ENCODE data around the gene PCCA.
"Not testable (repeated sequence)": the region's sequence is repeated elsewhere in the genome, so short reads cannot be mapped to it uniquely, and the experiment has no call there.

The PCCA gene

DNA sequence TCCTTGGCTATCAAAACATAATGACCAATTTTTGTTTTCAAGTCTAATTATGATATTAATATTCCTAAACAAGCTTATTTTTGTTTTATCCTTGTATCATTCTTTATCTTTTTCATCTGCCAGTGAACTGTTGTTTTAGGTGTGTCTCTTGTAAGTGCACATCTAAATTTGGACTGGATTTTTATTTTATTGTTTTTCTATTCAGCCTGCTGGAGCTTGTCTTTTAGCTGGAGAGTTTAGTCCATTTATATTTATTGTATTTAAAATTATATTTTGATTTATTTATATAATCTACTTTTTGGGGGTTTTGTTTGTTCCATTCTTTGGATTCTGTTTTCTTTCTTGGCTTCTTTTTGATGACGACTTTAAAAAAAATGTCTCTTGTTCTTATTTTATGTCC is 159.0 kb downstream of the PCCA start:
- no peak for DNase-seq

DNA sequence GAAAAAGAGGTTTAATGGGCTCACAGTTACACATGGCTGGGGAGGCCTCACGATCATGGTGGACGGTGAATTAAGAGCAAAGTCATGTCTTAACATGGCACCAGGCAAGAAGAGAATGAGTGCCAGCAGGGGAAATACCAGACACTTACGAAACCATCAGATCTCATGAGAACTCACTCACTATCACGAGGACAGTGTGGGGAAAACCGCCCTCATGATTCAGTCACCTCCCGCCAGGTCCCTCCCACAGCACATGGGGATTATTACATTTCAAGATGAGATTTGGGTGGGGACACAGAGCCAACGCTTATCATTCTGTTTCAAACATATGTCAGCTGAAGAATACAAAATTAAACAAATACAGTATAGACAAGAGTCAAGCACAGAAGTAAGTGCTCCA is 165.1 kb downstream of the PCCA start:
- DNase-seq, result no peak

DNA sequence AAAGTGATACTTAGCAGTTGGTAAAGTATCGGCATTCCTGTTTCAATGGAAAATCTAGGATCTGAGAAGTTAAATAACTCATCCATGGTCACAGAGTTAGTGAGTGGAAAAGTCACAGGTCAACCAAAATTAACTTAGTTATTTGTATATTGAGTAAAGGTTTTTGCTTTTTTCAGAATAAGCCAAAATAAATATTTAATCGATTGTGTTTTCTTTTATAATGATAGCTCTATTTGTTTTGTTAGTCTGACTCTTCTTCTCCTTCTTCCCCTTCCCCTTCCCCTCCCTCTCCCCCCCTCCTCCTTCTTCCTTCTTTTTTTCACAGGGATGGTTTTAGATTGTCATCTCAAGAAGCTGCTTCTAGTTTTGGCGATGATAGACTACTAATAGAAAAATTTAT is 173.5 kb downstream of the PCCA start:
- no peak for DNase-seq

DNA sequence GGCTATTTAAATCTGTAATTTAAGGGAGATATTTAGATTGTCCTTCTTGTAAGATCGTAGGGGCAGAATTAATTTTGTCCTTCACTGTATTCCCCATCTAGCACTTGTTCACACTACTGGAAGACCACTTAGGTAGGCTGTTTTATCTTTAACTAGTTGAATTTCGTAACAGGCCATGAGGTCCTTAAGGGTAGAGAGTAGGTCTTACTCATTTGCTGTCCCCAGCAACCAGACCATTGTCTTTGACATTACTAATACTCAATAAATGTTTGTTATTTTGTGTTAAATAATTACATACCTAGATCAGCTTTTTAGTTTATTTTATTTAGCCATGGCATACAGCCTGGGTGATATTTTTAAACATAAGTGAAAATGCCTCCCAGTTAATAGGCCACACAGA is 177.1 kb downstream of the PCCA start:
- no peak for DNase-seq

DNA sequence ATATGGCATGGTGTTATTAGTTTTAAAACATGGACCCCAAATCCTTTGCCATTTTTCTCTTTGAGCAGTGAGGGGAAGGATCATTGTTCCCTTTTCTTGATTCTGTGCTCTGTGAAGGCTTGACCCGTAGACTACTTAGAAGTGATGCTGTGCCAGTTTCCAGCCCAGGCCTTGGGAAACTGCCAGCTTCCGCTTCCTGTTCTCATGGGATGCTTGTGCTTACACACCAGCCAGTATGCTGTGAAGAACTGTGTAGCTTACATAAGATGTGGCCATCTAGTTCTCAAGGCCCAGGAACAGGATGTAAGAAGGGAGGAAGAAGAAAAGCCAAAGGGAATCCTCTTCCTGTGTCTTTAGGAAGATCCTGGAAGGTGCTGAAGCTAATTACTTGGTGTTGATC is 180.9 kb downstream of the PCCA start:
- DNase-seq, result no peak

DNA sequence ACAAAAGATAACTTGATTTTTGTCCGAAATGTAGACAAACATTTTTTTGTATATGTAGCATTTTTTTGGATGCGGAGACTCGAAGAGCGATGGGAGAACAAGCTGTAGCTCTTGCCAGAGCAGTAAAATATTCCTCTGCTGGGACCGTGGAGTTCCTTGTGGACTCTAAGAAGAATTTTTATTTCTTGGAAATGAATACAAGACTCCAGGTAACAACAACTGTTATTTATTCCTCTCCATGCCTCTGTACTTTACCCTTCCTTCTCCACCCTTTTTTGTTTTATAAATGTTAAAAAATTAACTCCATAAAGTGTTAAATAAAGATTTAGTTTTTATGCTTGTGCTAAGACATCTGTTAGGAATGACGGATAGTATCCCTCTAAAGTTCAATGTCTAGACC is 184.2 kb downstream of the PCCA start:
- no peak for DNase-seq

DNA sequence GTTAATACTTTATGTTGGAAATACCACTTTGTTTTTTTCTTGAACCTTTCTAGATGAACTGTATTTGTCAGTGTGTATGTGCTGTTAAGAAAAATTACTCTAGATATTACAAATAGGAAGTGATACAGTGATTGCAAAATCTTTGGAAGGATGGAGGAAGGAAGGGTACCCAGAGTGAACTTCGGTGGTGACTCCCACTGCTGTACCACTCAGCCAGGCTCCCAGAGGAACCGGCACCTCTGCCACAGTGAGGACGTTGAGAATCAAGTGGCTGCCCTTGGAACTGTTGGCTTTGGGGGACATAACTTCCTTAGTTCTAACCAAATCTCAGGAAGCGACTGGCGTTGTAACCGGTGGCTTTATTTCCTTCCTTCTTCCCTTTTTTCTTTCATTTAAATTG is 184.7 kb downstream of the PCCA start:
- DNase-seq, result no peak

DNA sequence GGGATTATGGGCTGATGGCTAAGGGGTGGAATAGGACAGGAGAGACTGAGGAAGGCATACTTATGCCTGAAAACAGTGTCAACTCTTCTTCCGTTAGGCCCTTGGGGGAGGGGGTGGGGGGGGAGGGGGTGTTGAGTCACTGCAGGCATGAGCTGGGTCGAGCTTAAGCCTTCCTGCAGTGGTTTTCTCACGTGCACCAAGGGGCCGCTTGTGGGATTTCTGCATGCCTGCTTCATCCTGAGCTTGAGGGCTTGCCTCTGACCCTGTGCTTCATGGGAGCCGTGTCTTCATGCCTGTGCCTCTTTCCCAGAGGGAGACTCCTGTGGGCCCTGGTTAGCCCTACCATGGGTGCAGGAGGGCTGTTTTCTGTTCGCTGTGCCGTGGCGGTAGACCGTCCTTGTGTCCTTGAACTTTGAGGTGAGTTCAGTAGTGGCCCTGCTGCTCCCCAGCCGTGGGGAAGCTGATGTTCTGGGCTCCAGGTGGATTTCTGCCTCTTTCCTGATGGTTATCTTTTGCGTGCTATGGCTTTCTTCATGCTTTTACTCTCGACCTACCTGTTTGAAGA is 186.1 kb downstream of the PCCA start:
- DNase-seq, result no peak

DNA sequence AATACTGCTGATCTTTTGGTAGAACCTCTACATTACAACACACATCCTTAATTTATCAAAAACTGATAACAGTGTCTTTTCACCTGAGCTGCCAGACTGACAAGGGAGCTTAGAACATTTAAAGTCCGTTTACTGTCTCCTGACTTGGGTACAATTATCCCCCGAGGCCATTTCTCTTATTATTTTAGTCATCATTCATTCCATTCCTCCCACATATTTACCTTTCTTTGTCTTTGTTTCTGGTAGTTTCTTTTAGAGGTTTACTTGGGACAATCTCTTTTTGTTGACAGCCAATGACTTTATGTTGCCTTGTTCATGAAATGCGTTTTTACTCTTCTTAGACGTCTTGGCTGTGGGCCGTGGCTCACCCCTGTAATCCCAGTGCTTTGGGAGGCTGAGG is 186.9 kb downstream of the PCCA start:
- DNase-seq, result no peak

DNA sequence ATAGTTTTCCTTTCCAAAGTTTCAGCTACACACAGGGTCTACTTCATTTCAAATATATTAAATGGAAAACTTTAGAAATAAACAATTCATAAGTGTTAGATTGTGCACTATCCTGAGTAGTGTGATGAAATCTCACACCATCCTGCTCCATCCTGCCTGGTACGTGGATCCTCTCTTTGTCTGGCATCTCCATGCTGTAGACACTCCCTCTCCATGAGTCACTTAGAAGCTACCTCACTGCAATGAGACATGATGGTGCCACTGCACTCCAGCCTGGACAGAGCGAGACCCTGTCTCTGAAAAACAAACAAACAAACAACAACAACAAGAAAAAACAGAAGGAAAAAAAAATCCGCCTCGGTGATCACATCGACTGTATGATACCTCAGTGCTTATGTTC is 191.8 kb downstream of the PCCA start:
- DNase-seq, result no peak

DNA sequence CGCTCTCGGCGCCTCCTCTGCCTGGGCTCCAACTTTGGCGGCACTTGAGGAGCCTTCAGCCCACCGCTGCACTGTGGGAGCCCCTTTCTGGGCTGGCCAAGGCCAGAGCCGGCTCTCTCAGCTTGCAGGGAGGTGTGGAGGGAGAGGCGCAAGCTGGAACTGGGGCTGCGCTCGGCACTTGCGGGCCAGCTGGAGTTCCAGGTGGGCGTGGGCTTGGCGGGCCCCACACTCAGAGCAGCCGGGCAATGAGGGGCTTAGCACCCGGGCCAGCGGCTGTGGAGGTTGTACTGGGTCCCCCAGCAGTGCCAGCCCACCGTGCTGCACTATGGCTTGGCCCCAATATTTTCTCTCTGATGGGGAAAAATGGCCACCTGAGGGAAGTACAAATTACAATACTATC is 193.4 kb downstream of the PCCA start:
- not testable (repeated sequence) for DNase-seq

DNA sequence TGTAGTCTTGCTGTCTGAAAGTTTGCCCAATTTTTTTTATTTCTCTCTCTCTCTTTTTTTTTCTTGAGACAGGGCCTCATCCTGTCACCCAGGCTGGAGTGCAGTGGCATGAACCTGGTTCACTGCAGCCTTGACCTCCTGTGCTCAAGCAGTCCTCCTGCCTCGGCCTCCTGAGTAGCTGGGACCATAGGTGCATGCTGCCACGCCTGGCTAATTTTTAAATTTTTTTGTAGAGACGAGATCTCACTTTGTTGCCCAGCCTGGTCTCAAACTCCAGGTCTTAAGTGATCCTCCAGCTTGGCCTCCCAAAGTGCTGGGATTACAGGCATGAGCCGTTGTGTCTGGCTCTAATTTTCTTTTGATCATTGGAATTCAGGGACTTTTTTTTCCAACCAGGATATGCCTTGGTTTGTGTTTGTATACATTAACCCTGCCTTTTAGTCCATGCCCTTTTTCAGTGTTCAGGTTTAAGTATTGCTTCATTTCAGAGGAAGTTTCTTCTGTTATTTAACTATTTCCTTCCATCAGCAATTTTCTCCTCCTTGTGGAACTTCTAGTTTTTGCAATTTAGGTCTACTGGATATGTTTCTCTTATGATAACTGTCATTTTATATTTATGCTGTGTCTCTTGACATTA is 201.4 kb downstream of the PCCA start:
- DNase-seq, result no peak

DNA sequence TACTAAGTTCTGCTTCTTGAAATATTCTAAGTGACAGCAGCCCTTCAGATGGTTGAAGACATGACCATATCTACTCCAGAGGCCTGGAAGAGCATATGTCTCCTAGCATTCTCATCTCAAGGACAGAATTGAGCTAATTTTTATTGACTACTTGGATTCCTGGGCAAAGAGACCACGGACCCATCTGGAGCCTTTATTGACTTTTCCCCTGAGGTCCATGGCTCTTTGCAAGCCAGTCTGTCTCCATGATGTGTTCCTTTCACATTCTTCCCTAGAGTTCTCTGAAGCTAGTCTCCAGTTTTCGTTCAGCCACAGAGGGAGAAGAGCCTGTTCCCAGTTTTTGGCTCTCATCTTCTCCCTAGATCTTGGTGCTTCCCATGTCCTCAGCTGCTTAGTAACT is 202.7 kb downstream of the PCCA start:
- no peak for DNase-seq

DNA sequence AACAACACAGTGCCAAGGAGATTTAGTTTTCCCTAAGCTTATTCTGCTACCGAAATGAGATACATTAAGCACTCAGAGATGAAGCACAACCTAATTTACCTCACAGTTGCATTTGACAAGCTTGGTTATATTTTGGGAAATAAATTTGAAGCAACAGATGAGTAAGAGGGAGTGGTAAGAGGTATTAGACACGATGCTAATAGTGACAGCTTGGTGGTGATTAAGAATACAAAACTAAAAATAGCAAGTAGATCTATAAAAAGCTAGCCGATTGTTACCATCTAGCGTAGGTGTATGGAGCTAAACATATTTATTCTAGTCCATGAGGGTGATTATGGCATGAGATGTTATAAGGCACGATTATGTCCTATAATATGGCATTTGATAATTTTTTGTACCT is 208.5 kb downstream of the PCCA start:
- no peak for DNase-seq

DNA sequence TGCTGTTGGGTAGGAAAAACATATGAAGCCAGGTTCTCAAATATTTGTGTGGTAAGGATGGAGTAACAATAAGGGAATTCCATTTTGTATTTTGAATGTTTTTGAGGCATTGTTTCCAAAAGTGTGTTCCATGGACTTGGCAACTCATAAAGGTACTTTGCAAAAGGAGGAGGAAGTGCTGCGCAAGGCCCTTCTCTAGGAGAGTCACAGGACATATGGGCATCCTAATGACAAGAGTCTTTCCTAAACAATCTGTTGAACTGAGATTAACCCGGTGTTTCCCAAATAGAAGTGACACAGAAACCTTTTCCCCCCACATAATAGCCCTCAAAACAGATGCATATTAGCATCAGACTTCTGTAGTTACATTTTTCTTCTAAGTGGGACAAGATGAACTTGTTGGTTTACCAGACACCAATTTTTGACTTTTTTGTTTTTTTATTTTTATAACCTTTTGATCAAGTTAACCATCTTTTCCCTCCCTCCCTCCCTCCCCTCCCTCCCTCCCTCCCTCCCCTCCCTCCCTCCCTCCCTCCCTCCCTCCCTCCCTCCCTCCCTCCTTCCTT is 209.3 kb downstream of the PCCA start:
- DNase-seq, result no peak

DNA sequence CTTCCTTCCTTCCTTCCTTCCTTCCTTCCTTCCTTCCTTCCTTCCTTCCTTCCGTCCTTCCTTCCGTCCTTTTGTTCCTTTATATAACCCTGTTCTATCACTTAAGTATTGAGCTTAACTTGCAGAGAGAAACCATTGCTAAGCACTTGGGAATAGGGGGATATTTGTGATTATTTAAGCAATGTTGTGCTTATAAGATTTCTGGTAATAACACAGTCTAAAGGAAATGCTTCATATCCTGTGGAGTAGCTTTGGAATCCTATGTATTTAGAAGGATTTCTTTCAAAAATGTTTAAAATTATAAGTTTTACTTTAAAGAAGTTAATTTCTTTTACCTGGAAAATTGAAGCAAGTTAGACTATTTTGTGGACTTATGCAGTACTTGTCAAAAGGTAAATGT is 209.8 kb downstream of the PCCA start:
- DNase-seq, result no peak

DNA sequence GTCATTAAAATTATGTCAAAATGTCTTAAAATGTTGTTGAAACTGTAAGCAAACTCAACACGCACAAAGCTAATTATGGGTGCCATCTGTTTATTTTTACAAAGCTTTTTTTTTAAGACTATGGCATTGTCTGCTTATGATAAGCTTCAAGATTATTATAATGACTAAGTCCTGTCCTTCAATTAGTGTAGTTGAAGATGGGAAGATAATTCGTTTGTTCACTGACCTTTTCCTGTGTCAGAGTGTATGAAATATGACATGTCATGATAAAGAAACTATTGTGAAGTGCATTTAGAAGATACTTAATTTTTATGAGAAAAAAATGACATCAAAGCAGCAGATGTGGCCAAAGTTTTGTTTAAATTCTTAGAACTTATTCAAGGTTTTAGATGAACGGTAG is 211.3 kb downstream of the PCCA start:
- DNase-seq, result no peak

DNA sequence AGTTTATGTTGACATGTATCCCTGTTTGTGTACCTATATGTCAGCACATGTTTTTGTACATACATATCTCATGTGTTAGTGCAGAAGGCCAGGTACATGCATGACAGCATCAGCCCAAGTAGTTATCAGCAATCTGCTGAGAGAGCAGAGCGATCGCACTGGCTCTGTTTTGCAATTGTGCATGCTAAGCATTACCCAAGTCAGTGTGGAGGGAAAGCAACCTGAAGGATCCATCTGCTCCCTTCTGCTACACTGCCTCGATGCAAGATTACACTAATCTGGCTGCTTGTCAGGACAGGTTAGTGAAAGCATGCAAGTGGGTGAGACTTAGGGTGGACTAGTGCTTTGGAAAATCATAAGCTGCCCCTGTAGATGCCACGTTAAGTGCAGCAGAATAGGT is 211.8 kb downstream of the PCCA start:
- DNase-seq, result no peak

DNA sequence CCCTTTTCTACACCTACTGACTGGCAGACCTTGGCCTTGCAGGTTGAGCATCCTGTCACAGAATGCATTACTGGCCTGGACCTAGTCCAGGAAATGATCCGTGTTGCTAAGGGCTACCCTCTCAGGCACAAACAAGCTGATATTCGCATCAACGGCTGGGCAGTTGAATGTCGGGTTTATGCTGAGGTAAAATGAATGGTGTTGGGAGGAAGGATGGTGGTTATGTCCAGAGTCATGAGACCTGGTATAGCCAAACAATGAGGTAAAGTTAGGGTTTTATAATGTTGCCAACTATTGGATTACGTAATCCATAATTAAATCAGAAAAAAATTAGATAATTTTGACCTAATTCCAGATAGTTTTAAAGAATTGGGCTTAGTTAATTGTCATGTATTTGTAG is 212.5 kb downstream of the PCCA start:
- DNase-seq, result no peak

DNA sequence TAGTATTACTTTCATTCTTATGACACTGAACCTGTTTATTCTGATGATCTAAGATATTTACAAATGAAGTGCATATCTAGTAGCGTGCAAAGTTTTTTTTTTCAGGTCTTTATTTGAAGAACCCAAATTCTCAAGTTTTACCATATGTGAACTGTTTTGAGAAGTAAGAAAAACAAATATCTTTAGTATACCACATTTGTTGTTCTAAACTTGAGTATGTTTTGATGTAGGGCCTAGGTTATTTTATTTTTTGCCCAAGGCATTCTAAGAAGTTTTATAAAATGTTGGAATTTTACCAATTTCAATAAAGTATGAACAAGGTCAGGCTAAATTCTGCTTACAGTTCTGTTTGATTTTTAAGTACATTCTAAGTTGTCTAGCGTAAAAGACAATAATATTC is 213.5 kb downstream of the PCCA start:
- DNase-seq, result no peak

DNA sequence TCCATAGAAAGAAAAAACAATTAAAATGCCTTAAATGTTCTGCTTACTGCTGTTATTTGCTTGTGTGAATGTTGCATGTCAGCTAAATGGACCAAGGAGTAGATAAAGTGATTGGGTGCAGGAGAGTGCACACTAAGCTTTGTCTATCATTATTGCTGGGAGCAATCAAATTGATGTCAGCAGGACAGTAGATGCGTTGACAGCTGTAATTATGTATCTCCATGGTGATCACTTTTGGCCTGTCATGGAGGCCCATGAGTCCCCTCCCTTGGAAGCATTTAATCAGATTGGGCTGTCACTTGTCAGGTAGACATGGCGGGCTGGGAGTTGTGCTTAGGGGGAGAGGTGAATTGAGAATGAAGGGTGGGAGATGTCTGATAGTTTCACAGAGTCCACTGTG is 215.3 kb downstream of the PCCA start:
- no peak for DNase-seq

DNA sequence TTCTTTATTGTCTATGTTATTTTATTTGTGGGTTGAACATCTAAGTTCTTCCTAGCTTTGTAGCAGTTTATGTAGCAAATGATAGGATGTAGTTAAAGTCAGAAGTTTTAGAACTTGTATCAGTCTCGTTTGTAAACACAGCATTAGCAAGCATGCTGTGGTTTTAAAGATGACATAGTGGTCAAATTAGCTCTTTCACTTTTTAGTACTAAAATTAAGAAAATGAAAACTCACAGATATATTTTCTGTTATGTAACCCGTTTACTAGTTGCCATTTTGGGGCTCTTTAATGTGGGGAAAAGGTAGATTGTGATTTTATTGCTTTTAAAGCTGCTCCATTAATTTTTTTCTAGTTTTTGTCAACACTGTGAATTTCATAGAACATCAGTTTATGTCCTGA is 216.5 kb downstream of the PCCA start:
- DNase-seq, result no peak

DNA sequence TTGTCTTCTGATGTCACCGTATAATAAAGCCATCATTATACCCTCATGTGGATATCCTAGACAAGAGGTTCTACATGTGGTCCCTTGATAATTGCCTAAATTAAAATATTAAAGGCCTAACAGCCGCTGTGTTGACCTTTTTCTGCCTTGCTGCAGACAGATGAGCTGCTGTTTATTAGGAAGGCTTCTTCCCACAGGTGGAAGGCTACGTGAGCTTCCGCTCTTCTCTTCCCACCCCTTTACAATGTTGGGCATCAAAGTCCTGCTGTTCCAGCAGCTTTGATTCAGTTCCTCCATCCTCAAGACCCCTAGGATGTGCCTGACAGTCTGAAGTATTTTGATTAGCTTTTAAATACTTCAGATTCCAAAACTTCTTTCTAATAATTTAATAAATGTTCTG is 217.1 kb downstream of the PCCA start:
- DNase-seq, result no peak

DNA sequence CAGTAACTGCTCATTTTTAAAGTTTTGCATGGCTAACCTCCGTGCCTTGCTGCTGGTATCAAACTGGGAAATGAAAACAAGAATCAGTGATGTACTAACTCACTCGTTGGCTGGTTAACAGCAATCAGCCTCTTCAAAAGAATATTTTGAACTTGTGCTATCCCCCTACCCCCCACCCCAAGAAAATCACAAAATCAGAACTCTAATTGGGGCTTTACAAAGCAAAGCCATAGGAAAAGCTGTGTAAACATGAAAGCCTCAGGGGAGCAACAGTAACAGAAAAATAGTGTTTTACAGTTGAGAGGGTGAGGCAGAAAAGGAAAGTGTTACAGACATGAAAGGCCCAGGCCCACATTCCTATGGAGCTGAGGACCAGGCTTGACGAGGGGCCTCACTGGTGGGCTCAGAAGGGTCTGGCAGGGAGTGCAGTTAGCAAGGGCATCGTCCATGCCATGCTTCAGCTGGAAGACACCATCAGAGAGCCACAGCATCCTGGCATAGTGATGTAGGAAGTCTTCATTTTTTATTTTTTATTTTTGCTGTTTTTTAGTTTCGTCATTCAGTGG is 217.6 kb downstream of the PCCA start:
- DNase-seq, result no peak
